Measurements from ENCODE around the gene RAD1.

DNA sequence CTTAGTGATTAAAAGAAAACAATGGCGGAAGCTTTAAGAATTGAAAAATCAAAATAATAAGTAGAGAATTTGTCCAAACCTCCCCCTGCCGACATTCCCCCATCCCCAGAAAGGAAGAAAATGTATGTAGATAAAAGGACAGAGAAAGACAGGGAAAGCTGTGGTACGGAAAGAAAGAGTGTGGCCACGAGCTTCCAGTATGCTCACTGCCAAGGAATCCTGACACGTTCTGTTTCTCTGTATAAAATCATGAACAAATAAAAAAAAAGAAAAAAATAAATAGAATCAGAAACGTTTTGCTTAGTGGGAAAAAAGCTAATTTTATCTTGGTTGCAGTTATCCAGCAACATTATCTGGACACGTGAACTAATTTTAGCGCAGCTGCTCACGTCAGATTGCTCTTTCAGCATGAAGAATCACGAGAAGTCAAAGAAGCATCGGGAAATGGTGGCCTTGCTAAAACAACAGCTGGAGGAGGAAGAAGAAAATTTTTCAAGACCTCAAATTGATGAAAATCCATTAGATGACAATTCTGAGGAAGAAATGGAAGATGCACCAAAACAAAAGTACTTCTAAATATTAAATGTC is 29.2 kb upstream of the RAD1 start:
- TF ChIP-seq EP300 (IDR thresholded peaks at IDR 0.05) (no peak), POLR2A (IDR thresholded peaks at IDR 0.05; ENCODE audit: low read depth) (no peak)
- TF ChIP-seq, protein P1, sequence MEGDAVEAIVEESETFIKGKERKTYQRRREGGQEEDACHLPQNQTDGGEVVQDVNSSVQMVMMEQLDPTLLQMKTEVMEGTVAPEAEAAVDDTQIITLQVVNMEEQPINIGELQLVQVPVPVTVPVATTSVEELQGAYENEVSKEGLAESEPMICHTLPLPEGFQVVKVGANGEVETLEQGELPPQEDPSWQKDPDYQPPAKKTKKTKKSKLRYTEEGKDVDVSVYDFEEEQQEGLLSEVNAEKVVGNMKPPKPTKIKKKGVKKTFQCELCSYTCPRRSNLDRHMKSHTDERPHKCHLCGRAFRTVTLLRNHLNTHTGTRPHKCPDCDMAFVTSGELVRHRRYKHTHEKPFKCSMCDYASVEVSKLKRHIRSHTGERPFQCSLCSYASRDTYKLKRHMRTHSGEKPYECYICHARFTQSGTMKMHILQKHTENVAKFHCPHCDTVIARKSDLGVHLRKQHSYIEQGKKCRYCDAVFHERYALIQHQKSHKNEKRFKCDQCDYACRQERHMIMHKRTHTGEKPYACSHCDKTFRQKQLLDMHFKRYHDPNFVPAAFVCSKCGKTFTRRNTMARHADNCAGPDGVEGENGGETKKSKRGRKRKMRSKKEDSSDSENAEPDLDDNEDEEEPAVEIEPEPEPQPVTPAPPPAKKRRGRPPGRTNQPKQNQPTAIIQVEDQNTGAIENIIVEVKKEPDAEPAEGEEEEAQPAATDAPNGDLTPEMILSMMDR (IDR thresholded peaks at IDR 0.05) = no peak

Measured in esophagus muscularis mucosa (tissue), 4 donors.